Endothelial cell of umbilical vein (primary cell): ENCODE results near the gene EPB41L3. TPM values are rescaled to one million over a fixed set of nuclear protein-coding genes. Genes with fewer than 3 reads are reported as not detected.

Source experiments
- BruUV-seq: library from RNA; stranded (reverse); fragments of 400-500 nt; replicated peaks from 2 replicates; lab custom pipeline; 2021; lab: Mats Ljungman, UMichigan
- CTCF ChIA-PET: fragments of 300-600, 350-600 bp; sonication (Branson Sonifier 250); formaldehyde crosslinking; loops from one replicate; lab custom pipeline; 2021; ENCODE audit warnings: antibody characterized with exemption, inconsistent platforms; lab: Charles Lee
- POLR2A ChIA-PET: fragments of 300-600, 350-600 bp; sonication (Branson Sonifier 250); formaldehyde crosslinking; loops from one replicate; lab custom pipeline; 2021; ENCODE audit warnings: antibody characterized with exemption, inconsistent platforms; lab: Charles Lee
- DNase-seq: peaks from one replicate; pipeline ENCODE4 v3.0.0-alpha.2; 2011; ENCODE audit warnings: low read depth, low spot score
- FAIRE-seq: peaks from 2 replicates; lab custom pipeline; 2011; peaks lifted over from hg19 to GRCh38; lab: Jason Lieb, UNC
- H2AFZ ChIP-seq: 2 replicates; pipeline ENCODE4 v1.6.0; 2012; ENCODE audit warnings: low read depth, low read length, control low read depth, inconsistent platforms
- H3K27ac ChIP-seq: 2 replicates; pipeline ENCODE4 v1.5.1; 2011; ENCODE audit warnings: low read depth, mild to moderate bottlenecking, control low read depth, low read length, moderate library complexity; ENCODE audit not compliant: insufficient read depth
- H3K27me3 ChIP-seq, 2 experiments: 2 replicates each; pipeline versions ENCODE4 v1.6.0 to v1.6.1; 2011; ENCODE audit warnings: low read length in 2 of 2, mixed read lengths in 1 of 2; ENCODE audit not compliant: control insufficient read depth in 2 of 2, insufficient read depth in 2 of 2
- H3K36me3 ChIP-seq, 2 experiments: 2 replicates in 1 of 2; 3 replicates in 1 of 2; pipeline ENCODE4 v1.5.1; 2011; ENCODE audit warnings: low read length in 2 of 2, mild to moderate bottlenecking in 1 of 2, moderate library complexity in 1 of 2; ENCODE audit not compliant: control insufficient read depth in 2 of 2, insufficient read depth in 2 of 2; ENCODE audit errors: extremely low read depth in 1 of 2
- H3K4me1 ChIP-seq: 3 replicates; pipeline ENCODE4 v1.5.1; 2011; ENCODE audit warnings: mild to moderate bottlenecking, low read length; ENCODE audit not compliant: control insufficient read depth, insufficient read depth; ENCODE audit errors: extremely low read depth
- H3K4me2 ChIP-seq: 2 replicates; pipeline ENCODE4 v1.6.1; 2011; ENCODE audit warnings: low read length, control low read depth, mixed read lengths; ENCODE audit not compliant: insufficient read depth
- H3K4me3 ChIP-seq, 3 experiments: fragments of 200-600 bp in 1 of 3; sonication (generic), shearing (Covaris generic) in 1 of 3; replicated peaks in 1 of 3; 2 replicates each; pipeline ENCODE4 v1.5.1; 2011 to 2016; ENCODE audit warnings: control low read depth in 3 of 3, low read length in 3 of 3, mild to moderate bottlenecking in 2 of 3, inconsistent platforms in 1 of 3, low read depth in 1 of 3, moderate library complexity in 1 of 3; ENCODE audit not compliant: insufficient read depth in 1 of 3
- H3K79me2 ChIP-seq: 2 replicates; pipeline ENCODE4 v1.6.0; 2012; ENCODE audit warnings: low read length, inconsistent platforms; ENCODE audit not compliant: control insufficient read depth, insufficient read depth
- H3K9ac ChIP-seq: replicated peaks from 2 replicates; pipeline ENCODE3; 2011; ENCODE audit warnings: low read length, control low read depth; ENCODE audit not compliant: insufficient read depth; ENCODE audit errors: extremely low read depth
- H3K9me1 ChIP-seq: replicated peaks from 3 replicates; pipeline ENCODE4 v1.6.0; 2011; ENCODE audit warnings: mild to moderate bottlenecking, low read length; ENCODE audit not compliant: control insufficient read depth, insufficient read depth; ENCODE audit errors: extremely low read depth
- H3K9me3 ChIP-seq: replicated peaks from 2 replicates; pipeline ENCODE4 v1.5.1; 2012; ENCODE audit warnings: low read length, inconsistent platforms; ENCODE audit not compliant: control insufficient read depth, insufficient read depth
- H4K20me1 ChIP-seq: replicated peaks from 2 replicates; pipeline ENCODE3; 2011; ENCODE audit warnings: mild to moderate bottlenecking, low read length; ENCODE audit not compliant: control insufficient read depth, insufficient read depth; ENCODE audit errors: extremely low read depth
- CTCF ChIP-seq, 2 donors: IDR thresholded peaks; 1 replicate in 1 of 2; 2 replicates in 1 of 2; pipeline ENCODE4 v1.5.1; 2011; ENCODE audit warnings: low read length in 2 of 2, mild to moderate bottlenecking in 2 of 2, moderate library complexity in 2 of 2, control low read depth in 1 of 2, inconsistent platforms in 1 of 2, low read depth in 1 of 2; ENCODE audit not compliant: insufficient read depth in 1 of 2; ENCODE audit errors: extremely low read depth in 1 of 2
- EZH2 ChIP-seq: IDR thresholded peaks from 2 replicates; pipeline ENCODE4 v1.6.1; 2012; ENCODE audit warnings: borderline replicate concordance, low read depth, mild to moderate bottlenecking, moderate library complexity, low read length, inconsistent platforms; ENCODE audit not compliant: severe bottlenecking
- FOS ChIP-seq: IDR thresholded peaks from 2 replicates; pipeline ENCODE4 v1.6.1; 2011; ENCODE audit warnings: mild to moderate bottlenecking, low read length, moderate library complexity, borderline replicate concordance; ENCODE audit not compliant: insufficient read depth
- GATA2 ChIP-seq: IDR thresholded peaks from 2 replicates; pipeline ENCODE4 v1.7.0; 2011; ENCODE audit warnings: low read depth, mild to moderate bottlenecking, moderate library complexity, mixed read lengths, low read length; ENCODE audit not compliant: insufficient read length, insufficient read depth
- JUN ChIP-seq: IDR thresholded peaks from 2 replicates; pipeline ENCODE4 v1.6.1; 2011; ENCODE audit warnings: borderline replicate concordance, low read depth; ENCODE audit not compliant: insufficient read length, insufficient read depth
- MAX ChIP-seq: IDR thresholded peaks from 2 replicates; pipeline ENCODE4 v1.6.1; 2011; ENCODE audit not compliant: insufficient read depth, insufficient read length
- MYC ChIP-seq: IDR thresholded peaks from one replicate; pipeline ENCODE4 v1.6.1; 2011; ENCODE audit warnings: mild to moderate bottlenecking, low read depth, low read length
- POLR2A ChIP-seq: IDR thresholded peaks from 2 replicates; pipeline ENCODE4 v1.6.1; 2012; ENCODE audit warnings: low read depth, mild to moderate bottlenecking, control low read depth, low read length
- POLR2AphosphoS5 ChIP-seq: IDR thresholded peaks from 2 replicates; pipeline ENCODE4 v1.6.1; 2012; ENCODE audit warnings: low read depth, mild to moderate bottlenecking, control low read depth, low read length, moderate library complexity; ENCODE audit not compliant: insufficient read depth
- dilution Hi-C: fragments of 300-500 bp; cut with MboI; formaldehyde crosslinking; loops from one replicate; pipeline ENCODE4 v1.15.0; 2019; ENCODE audit warnings: low sequenced_read_pairs; ENCODE audit not compliant: extremely low pct_ligation_motif_present
- intact Hi-C: fragments of 100-400 bp; cut with micrococcal nuclease; formaldehyde crosslinking; loops from one replicate; pipeline ENCODE4 v1.10.0; 2022
- polyA plus RNA-seq, 4 experiments: library from polyadenylated mRNA; depleted of rRNA in 3 of 4; stranded (reverse) in 3 of 4; unstranded in 1 of 4; fragments of >200 nt; gene quantifications; 2 replicates each; pipeline versions ENCODE4 v1.2.1 to v1.2.3, GENCODE V29; 2011 to 2012; ENCODE audit warnings: missing spikeins in 1 of 4
- total RNA-seq: library from RNA; stranded (reverse); gene quantifications from 2 replicates; pipeline ENCODE4 v1.2.3, GENCODE V29; 2021

EPB41L3 gene
- total and polyA plus RNA-seq, 2 donors (not counting 3 experiments of a cell fraction or from before 2014, with no cell fraction given), result 38.9 to 114 TPM

- Histone ChIP-seq H3K27me3 (no peaks in the 10 kb centered on the region), H3K9me3 (no peaks in the 10 kb centered on the region), H3K4me1 (peaks cover 22% of the 10 kb centered on the region), H3K27ac (no peak overlapping the region), H2AFZ (no peak overlapping the region), H4K20me1 (peaks cover 7% of the 10 kb centered on the region), H3K4me2 (peak overlapping the region; percentile 56), H3K79me2 (peaks cover 93% of the 10 kb centered on the region), H3K36me3 (peaks cover 0 to 1% of the 10 kb centered on the region in 2 experiments), H3K9ac (no peak overlapping the region), H3K9me1 (no peaks in the 10 kb centered on the region), H3K4me3 (no peak overlapping the region)
- FAIRE-seq (no peak), DNase-seq (peak; percentile 24)
- intact Hi-C loops, result loop anchor here (2.0 kb wide), 1 partner anchor 17 kb away; no protein-coding TSS in a partner anchor
- ChIA-PET POLR2A (no interaction called here), CTCF (interaction anchor here (1.1 to 2.3 kb wide), 6 partner anchors 9 to 81 kb away, joined by 3 to 20 read pairs (median 4); no protein-coding TSS in a partner anchor)
- dilution Hi-C loops, result no loop called here
- peak; percentile 23 for TF ChIP-seq JUN
- no peak for TF ChIP-seq POLR2AphosphoS5
- TF ChIP-seq CTCF (IDR thresholded peaks at IDR 0.05; ENCODE audit: extremely low read depth in 1 of 2, insufficient read depth in 1 of 2, low read depth in 1 of 2, low read length in 2 of 2), result no peak
- TF ChIP-seq POLR2A, result no peak
- no peak for TF ChIP-seq MAX
- peak; percentile 64 for TF ChIP-seq GATA2
- no peak for TF ChIP-seq MYC
- no peak for TF ChIP-seq EZH2
- TF ChIP-seq FOS, result peak; percentile 47
- no TSS peak for BruUV-seq
Observed at GRCh38 chr18:5537860-5538259, 5.9 kb downstream of the EPB41L3 start.
